ENCODE results near the gene SLC25A6.
"Not testable (repeated sequence)": the region's sequence is repeated elsewhere in the genome, so short reads cannot be mapped to it uniquely, and the experiment has no call there.

SLC25A6 gene

GRCh38 chrX:1412551-1413161 is 20.7 kb upstream of the SLC25A6 start:
- ChIA-PET POLR2A (no interaction called here), CTCF (no interaction called here)
- no peak for DNase-seq (ENCODE audit: extremely low spot score)
- TF ChIP-seq CTCF (IDR thresholded peaks at IDR 0.05; ENCODE audit: control extremely low read depth, extremely low read depth, low read depth, missing control alignments), result no peak

GRCh38 chrX:1411326-1411725 is 19.4 kb upstream of the SLC25A6 start:
- DNase-seq (ENCODE audit: extremely low spot score), result no peak
- TF ChIP-seq CTCF (IDR thresholded peaks at IDR 0.05; ENCODE audit: control extremely low read depth, extremely low read depth, low read depth, missing control alignments), result no peak
- ChIA-PET CTCF (no interaction called here), POLR2A (no interaction called here)

GRCh38 chrX:1407035-1407434 is 15.1 kb upstream of the SLC25A6 start:
- no peak for DNase-seq (ENCODE audit: extremely low spot score)
- CTCF ChIA-PET, result no interaction called here
- POLR2A ChIA-PET, result no interaction called here
- TF ChIP-seq CTCF (IDR thresholded peaks at IDR 0.05; ENCODE audit: control extremely low read depth, extremely low read depth, low read depth, missing control alignments), result no peak

GRCh38 chrX:1405769-1406168 is 13.9 kb upstream of the SLC25A6 start:
- CTCF ChIA-PET, result not testable (repeated sequence)

GRCh38 chrX:1403867-1404266 is 12.0 kb upstream of the SLC25A6 start:
- DNase-seq (ENCODE audit: extremely low spot score); POLR2A ChIA-PET; CTCF ChIA-PET: not testable (repeated sequence)

More at GRCh38 chrX:1405769-1406168, 13.9 kb upstream of the SLC25A6 start:
- DNase-seq (ENCODE audit: extremely low spot score); POLR2A ChIA-PET: not testable (repeated sequence)

GRCh38 chrX:1403228-1403627 is 11.3 kb upstream of the SLC25A6 start:
- ChIA-PET POLR2A (no interaction called here), CTCF (no interaction called here)
- no peak for TF ChIP-seq CTCF (IDR thresholded peaks at IDR 0.05; ENCODE audit: control extremely low read depth, extremely low read depth, low read depth, missing control alignments)
- no peak for DNase-seq (ENCODE audit: extremely low spot score)

GRCh38 chrX:1401611-1402430 is 9.9 kb upstream of the SLC25A6 start:
- CTCF ChIA-PET, result no interaction called here
- no peak for TF ChIP-seq CTCF (IDR thresholded peaks at IDR 0.05; ENCODE audit: control extremely low read depth, extremely low read depth, low read depth, missing control alignments)
- POLR2A ChIA-PET, result no interaction called here
- no peak for DNase-seq (ENCODE audit: extremely low spot score)
